Esophagus muscularis mucosa (tissue), 4 donors: ENCODE results near the gene C12orf42. TPM values are rescaled to one million over a fixed set of nuclear protein-coding genes. Genes with fewer than 3 reads are reported as not detected.

Experiments
- DNase-seq: peaks from one replicate; pipeline ENCODE4 v3.0.0-alpha.2; 2017; ENCODE audit errors: extremely low spot score
- H3K27ac ChIP-seq, 4 donors: fragments of 200-600 bp; sonication (generic); replicated peaks in 1 of 4; 1 replicate in 3 of 4; 2 replicates in 1 of 4; pipeline ENCODE4 v1.5.1; 2016 to 2019; ENCODE audit warnings: mild to moderate bottlenecking in 1 of 4
- H3K27me3 ChIP-seq, 4 donors: fragments of 200-600 bp; sonication (generic); one replicate each; pipeline versions ENCODE4 v1.5.1 to v1.6.0; 2016 to 2019
- H3K36me3 ChIP-seq, 4 donors: fragments of 200-600 bp; sonication (generic); one replicate each; pipeline ENCODE4 v1.5.1; 2016 to 2019
- H3K4me1 ChIP-seq, 4 donors: fragments of 200-600 bp; sonication (generic); one replicate each; pipeline ENCODE4 v1.5.1; 2016 to 2019
- H3K4me3 ChIP-seq, 4 donors: fragments of 200-600 bp; sonication (generic); 1 replicate in 2 of 4; 2 replicates in 2 of 4; pipeline ENCODE4 v1.5.1; 2016 to 2019; ENCODE audit warnings: mild to moderate bottlenecking in 4 of 4, moderate library complexity in 1 of 4
- H3K9me3 ChIP-seq, 4 donors: fragments of 200-600 bp; sonication (generic); 1 replicate in 3 of 4; 2 replicates in 1 of 4; pipeline ENCODE4 v1.5.1; 2016 to 2019
- EP300 ChIP-seq: sonication (generic); formaldehyde crosslinking; IDR thresholded peaks from one replicate; pipeline ENCODE4 v1.6.1; 2017; ENCODE audit warnings: antibody characterized with exemption
- POLR2A ChIP-seq: fragments of 450-650 bp; IDR thresholded peaks from one replicate; pipeline ENCODE4 v1.6.1; 2017; ENCODE audit warnings: antibody characterized with exemption, moderate library complexity, mild to moderate bottlenecking, low read depth
- POLR2AphosphoS5 ChIP-seq, 2 donors: sonication (generic); formaldehyde crosslinking; IDR thresholded peaks; one replicate each; pipeline ENCODE4 v1.6.1; 2017; ENCODE audit warnings: antibody characterized with exemption in 2 of 2
- WGBS: methylation state at CpG from one replicate; pipeline ENCODE4 v1.1.5; 2018; 5-methylcytosine and 5-hydroxymethylcytosine counted together
- intact Hi-C: fragments of 100-400 bp; cut with DNase I; formaldehyde crosslinking; loops from one replicate; pipeline ENCODE4 v1.15.1; 2023
- total RNA-seq, 4 donors: library from RNA; depleted of rRNA; stranded (reverse); fragments of >200 nt; gene quantifications; one replicate each; pipeline versions ENCODE4 v1.1.0 to v1.2.1, GENCODE V29; 2016
- TF ChIP-seq, protein P1 (sequence below), 3 experiments: fragments of 200-600 bp in 2 of 3; fragments of 450-650 bp in 1 of 3; sonication (generic) in 2 of 3; IDR thresholded peaks; one replicate each; pipeline ENCODE4 v1.5.1; 2017 to 2019; ENCODE audit warnings: antibody characterized with exemption in 3 of 3, mild to moderate bottlenecking in 2 of 3, moderate library complexity in 1 of 3

Gene C12orf42
- total RNA-seq, 4 donors from 2014 or later, result not detected

DNA sequence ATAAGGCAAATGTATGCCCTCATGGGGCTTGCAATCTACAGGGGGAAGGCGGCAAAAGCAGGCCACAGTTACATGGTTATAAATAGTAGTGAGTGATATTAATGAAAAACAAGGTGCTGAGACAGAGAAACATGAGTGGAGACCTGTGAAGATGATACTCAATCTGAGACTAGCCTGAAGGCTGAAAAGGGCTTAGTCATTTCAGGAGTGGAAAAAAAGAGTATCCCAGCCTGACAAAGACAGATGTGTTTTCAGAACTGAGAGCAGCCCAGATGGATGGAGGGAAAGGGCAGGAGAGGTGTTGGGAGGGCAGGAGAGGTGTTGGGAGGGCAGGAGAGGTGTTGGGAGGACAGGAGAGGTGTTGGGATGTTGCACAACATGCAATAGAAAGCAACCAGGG, 181.9 kb downstream of the C12orf42 start:
- Histone ChIP-seq H3K27ac (no peak overlapping the region), H3K27me3 (no peaks in the 10 kb centered on the region), H3K9me3 (peaks cover 0 to 9% (median 0%) of the 10 kb centered on the region in 4 donors), H3K36me3 (no peaks in the 10 kb centered on the region), H3K4me1 (no peaks in the 10 kb centered on the region), H3K4me3 (no peak overlapping the region)
- intact Hi-C loops, result no loop called here
- 71% methylated on average over 1 of the region's 1 CpG for WGBS
- TF ChIP-seq, protein P1, sequence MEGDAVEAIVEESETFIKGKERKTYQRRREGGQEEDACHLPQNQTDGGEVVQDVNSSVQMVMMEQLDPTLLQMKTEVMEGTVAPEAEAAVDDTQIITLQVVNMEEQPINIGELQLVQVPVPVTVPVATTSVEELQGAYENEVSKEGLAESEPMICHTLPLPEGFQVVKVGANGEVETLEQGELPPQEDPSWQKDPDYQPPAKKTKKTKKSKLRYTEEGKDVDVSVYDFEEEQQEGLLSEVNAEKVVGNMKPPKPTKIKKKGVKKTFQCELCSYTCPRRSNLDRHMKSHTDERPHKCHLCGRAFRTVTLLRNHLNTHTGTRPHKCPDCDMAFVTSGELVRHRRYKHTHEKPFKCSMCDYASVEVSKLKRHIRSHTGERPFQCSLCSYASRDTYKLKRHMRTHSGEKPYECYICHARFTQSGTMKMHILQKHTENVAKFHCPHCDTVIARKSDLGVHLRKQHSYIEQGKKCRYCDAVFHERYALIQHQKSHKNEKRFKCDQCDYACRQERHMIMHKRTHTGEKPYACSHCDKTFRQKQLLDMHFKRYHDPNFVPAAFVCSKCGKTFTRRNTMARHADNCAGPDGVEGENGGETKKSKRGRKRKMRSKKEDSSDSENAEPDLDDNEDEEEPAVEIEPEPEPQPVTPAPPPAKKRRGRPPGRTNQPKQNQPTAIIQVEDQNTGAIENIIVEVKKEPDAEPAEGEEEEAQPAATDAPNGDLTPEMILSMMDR (IDR thresholded peaks at IDR 0.05), result no peak
- TF ChIP-seq POLR2A (no peak), POLR2AphosphoS5 (IDR thresholded peaks at IDR 0.05) (no peak)
- DNase-seq, result no peak

DNA sequence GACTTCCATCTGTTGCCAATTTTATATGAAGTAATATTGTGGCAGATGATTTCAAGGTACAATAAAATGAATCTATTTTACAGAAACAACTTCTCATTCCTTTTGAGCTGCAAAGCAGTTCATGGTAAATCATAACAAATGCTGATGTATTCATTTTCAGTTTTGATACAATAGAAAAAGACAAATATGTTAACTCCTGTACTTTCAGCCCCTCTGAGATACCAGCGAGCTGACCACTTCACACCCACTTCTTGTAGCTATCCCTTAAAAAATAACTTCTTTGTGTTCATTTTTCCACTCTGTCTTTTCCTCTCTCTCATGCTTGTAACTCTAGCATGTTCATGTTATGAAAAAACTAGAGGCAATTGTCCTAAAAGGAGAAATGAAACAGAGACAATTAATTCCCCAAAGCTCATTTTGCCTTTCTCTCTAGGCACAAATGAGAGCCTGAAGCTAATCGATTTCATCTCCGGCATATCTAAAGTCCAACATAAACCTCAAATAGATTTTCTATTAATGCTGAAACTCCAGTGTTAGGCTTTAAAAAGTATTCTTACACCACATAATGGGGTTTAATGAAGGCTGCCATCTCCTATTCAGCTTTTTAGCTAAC, 182.9 kb downstream of the C12orf42 start:
- Histone ChIP-seq H3K4me3 (no peak overlapping the region), H3K36me3 (no peaks in the 10 kb centered on the region), H3K27me3 (no peaks in the 10 kb centered on the region), H3K27ac (no peak overlapping the region), H3K9me3 (peaks cover 0 to 9% (median 0%) of the 10 kb centered on the region in 4 donors), H3K4me1 (no peaks in the 10 kb centered on the region)
- intact Hi-C loops, result no loop called here
- TF ChIP-seq EP300 (no peak), POLR2A (no peak), POLR2AphosphoS5 (IDR thresholded peaks at IDR 0.05) (no peak)
- TF ChIP-seq, protein P1 (IDR thresholded peaks at IDR 0.05), result no peak
- DNase-seq, result no peak
- 90% methylated on average over 3 of the region's 3 CpGs for WGBS

DNA sequence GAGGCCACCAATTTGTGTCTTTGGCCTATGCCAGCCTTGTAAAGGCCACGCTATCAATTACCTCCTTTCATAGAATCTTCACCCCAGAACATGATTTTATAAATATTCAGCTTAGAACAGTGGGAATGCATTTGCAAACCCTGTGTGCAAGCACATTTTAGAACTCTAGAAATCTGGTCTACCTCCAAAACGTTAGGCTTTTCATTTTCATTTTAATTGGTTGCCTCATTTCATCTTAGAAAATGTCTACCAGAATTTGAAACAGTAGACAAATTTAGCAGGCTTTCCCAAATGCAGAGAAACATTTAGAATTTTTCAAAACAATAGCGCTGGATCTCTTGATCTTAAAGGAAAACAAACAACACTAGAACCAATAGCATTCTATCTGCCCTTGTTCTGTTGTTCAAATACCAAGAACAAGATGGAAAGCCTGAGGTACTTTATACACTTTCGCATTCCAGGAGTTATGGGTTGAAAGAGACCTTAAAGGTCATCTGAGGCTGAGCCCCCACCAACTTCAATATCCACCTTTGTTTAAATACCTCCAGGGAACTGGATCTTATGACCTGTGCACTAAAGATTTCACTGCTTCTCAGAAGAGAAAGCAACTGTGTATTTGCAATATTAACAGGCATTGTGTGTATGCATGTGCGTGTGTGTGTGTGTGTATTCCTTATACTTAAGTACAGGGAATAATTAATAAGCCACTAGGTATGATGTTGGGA, 185.1 kb downstream of the C12orf42 start:
- Histone ChIP-seq H3K27ac (no peak overlapping the region), H3K36me3 (no peaks in the 10 kb centered on the region), H3K4me3 (no peak overlapping the region), H3K4me1 (no peaks in the 10 kb centered on the region), H3K9me3 (no peaks in the 10 kb centered on the region), H3K27me3 (no peaks in the 10 kb centered on the region)
- 80% methylated on average over 5 of the region's 5 CpGs for WGBS
- TF ChIP-seq POLR2A, result no peak
- no peak for TF ChIP-seq EP300
- no peak for TF ChIP-seq POLR2AphosphoS5 (IDR thresholded peaks at IDR 0.05)
- TF ChIP-seq, protein P1 (IDR thresholded peaks at IDR 0.05), result no peak
- intact Hi-C loops, result no loop called here
- no peak for DNase-seq

GRCh38 chr12:103308396-103308795, 187.4 kb downstream of the C12orf42 start:
- WGBS, result 65% methylated on average over 1 of the region's 1 CpG
- no peaks in the 10 kb centered on the region for H3K27me3 ChIP-seq
- intact Hi-C loops, result no loop called here
- H3K4me3 ChIP-seq, result no peak overlapping the region
- no peak for TF ChIP-seq POLR2A
- TF ChIP-seq POLR2AphosphoS5 (IDR thresholded peaks at IDR 0.05), result no peak
- TF ChIP-seq, protein P1 (IDR thresholded peaks at IDR 0.05), result no peak
- TF ChIP-seq EP300, result no peak
- no peaks in the 10 kb centered on the region for H3K36me3 ChIP-seq
- no peak for DNase-seq
- no peaks in the 10 kb centered on the region for H3K9me3 ChIP-seq
- no peak overlapping the region for H3K27ac ChIP-seq
- H3K4me1 ChIP-seq, result no peaks in the 10 kb centered on the region
